HG02588 (cell line): ENCODE data around the gene NUP35.
"Not testable (repeated sequence)": the region's sequence is repeated elsewhere in the genome, so short reads cannot be mapped to it uniquely, and the experiment has no call there.

Experiments
- ATAC-seq: cut with Tn5 transposase; IDR thresholded peaks from one replicate; pipeline ENCODE4 v1.9.1; 2021; ENCODE audit warnings: mild to moderate bottlenecking, moderate library complexity; ENCODE audit not compliant: unreplicated experiment

NUP35 gene

GRCh38 chr2:183126635-183127034 is 2.4 kb downstream of the NUP35 start:
- ATAC-seq = no peak

- no peak for ATAC-seq
Observed at GRCh38 chr2:183134016-183134415, 9.8 kb downstream of the NUP35 start.

- ATAC-seq = no peak
Observed at GRCh38 chr2:183148955-183149354, 24.7 kb downstream of the NUP35 start.

- ATAC-seq = no peak
Observed at GRCh38 chr2:183149489-183149888, 25.2 kb downstream of the NUP35 start.

GRCh38 chr2:183152280-183152679 is 28.0 kb downstream of the NUP35 start:
- ATAC-seq = not testable (repeated sequence)

GRCh38 chr2:183153967-183154366 is 29.7 kb downstream of the NUP35 start:
- no peak for ATAC-seq

GRCh38 chr2:183154772-183155171 is 30.5 kb downstream of the NUP35 start:
- ATAC-seq = not testable (repeated sequence)

- no peak for ATAC-seq
Observed at GRCh38 chr2:183157131-183157530, 32.9 kb downstream of the NUP35 start.

GRCh38 chr2:183162362-183162761 is 38.1 kb downstream of the NUP35 start:
- ATAC-seq = no peak

- no peak for ATAC-seq
Observed at GRCh38 chr2:183163821-183164649, 39.8 kb downstream of the NUP35 start.

- no peak for ATAC-seq
Observed at GRCh38 chr2:183164650-183165015, 40.4 kb downstream of the NUP35 start.

- no peak for ATAC-seq
Observed at GRCh38 chr2:183166210-183166609, 42.0 kb downstream of the NUP35 start.

- not testable (repeated sequence) for ATAC-seq
Observed at GRCh38 chr2:183166976-183167375, 42.7 kb downstream of the NUP35 start.

- no peak for ATAC-seq
Observed at GRCh38 chr2:183172220-183172887, 48.1 kb downstream of the NUP35 start.

GRCh38 chr2:183179156-183179555 is 54.9 kb downstream of the NUP35 start:
- ATAC-seq = no peak

- no peak for ATAC-seq
Observed at GRCh38 chr2:183185534-183185933, 61.3 kb downstream of the NUP35 start.

GRCh38 chr2:183186296-183186695 is 62.1 kb downstream of the NUP35 start:
- ATAC-seq = no peak

- no peak for ATAC-seq
Observed at GRCh38 chr2:183186766-183187165, 62.5 kb downstream of the NUP35 start.

GRCh38 chr2:183192343-183192742 is 68.1 kb downstream of the NUP35 start:
- ATAC-seq = no peak

- no peak for ATAC-seq
Observed at GRCh38 chr2:183193904-183194303, 69.7 kb downstream of the NUP35 start.

- ATAC-seq = no peak
Observed at GRCh38 chr2:183195397-183195796, 71.2 kb downstream of the NUP35 start.

GRCh38 chr2:183195998-183196409 is 71.8 kb downstream of the NUP35 start:
- ATAC-seq = no peak
